ENCODE measurements around the gene FAM117B.

Gene FAM117B

GRCh38 chr2:202717598-202718310 is 83.0 kb downstream of the FAM117B start:
- DNase-seq (ENCODE audit: low read depth in 1 of 2, low spot score in 1 of 2) = peak in 1 of 2 experiments; percentile 14
- H3K27me3 ChIP-seq (ENCODE audit: insufficient read depth, poor library complexity, severe bottlenecking) = no peaks in the 10 kb centered on the region

GRCh38 chr2:202718614-202719013 is 83.8 kb downstream of the FAM117B start:
- H3K27me3 ChIP-seq (ENCODE audit: insufficient read depth, poor library complexity, severe bottlenecking) = no peaks in the 10 kb centered on the region
- no peak overlapping the region for H3K27ac ChIP-seq (replicated peaks)
- H3K4me3 ChIP-seq (replicated peaks; ENCODE audit: insufficient read depth, low read length) = no peak overlapping the region
- DNase-seq (ENCODE audit: low read depth in 1 of 2, low spot score in 1 of 2) = no peak
- no peak for TF ChIP-seq SPI1 (IDR thresholded peaks at IDR 0.05; ENCODE audit: borderline replicate concordance, low read depth)

More at GRCh38 chr2:202717598-202718310, 83.0 kb downstream of the FAM117B start:
- H3K27ac ChIP-seq (replicated peaks) = no peak overlapping the region
- H3K4me3 ChIP-seq (replicated peaks; ENCODE audit: insufficient read depth, low read length) = no peak overlapping the region
- TF ChIP-seq CTCF (IDR thresholded peaks at IDR 0.05; ENCODE audit: insufficient read depth, low read length) = no peak
- TF ChIP-seq REST (IDR thresholded peaks at IDR 0.05; ENCODE audit: insufficient replicate concordance, low read depth) = no peak
- TF ChIP-seq POLR2AphosphoS5 (IDR thresholded peaks at IDR 0.05; ENCODE audit: low read depth) = no peak
- no peak for TF ChIP-seq GABPA (IDR thresholded peaks at IDR 0.05; ENCODE audit: low read depth)
- no peak for TF ChIP-seq SPI1 (IDR thresholded peaks at IDR 0.05; ENCODE audit: borderline replicate concordance, low read depth)

- H3K4me3 ChIP-seq (replicated peaks; ENCODE audit: insufficient read depth, low read length) = no peak overlapping the region
- DNase-seq (ENCODE audit: low read depth in 1 of 2, low spot score in 1 of 2) = no peak
- H3K27me3 ChIP-seq (ENCODE audit: insufficient read depth, poor library complexity, severe bottlenecking) = no peaks in the 10 kb centered on the region
- TF ChIP-seq SPI1 (IDR thresholded peaks at IDR 0.05; ENCODE audit: borderline replicate concordance, low read depth) (no peak), GABPA (IDR thresholded peaks at IDR 0.05; ENCODE audit: low read depth) (no peak), POLR2AphosphoS5 (IDR thresholded peaks at IDR 0.05; ENCODE audit: low read depth) (no peak), REST (IDR thresholded peaks at IDR 0.05; ENCODE audit: insufficient replicate concordance, low read depth) (no peak), CTCF (IDR thresholded peaks at IDR 0.05; ENCODE audit: insufficient read depth, low read length) (no peak)
- H3K27ac ChIP-seq (replicated peaks) = no peak overlapping the region
Measured at GRCh38 chr2:202720226-202720625, 85.5 kb downstream of the FAM117B start.

- Histone ChIP-seq H3K27me3 (ENCODE audit: insufficient read depth, poor library complexity, severe bottlenecking) (no peaks in the 10 kb centered on the region), H3K27ac (replicated peaks) (no peak overlapping the region), H3K4me3 (replicated peaks; ENCODE audit: insufficient read depth, low read length) (no peak overlapping the region)
- no peak for DNase-seq (ENCODE audit: low read depth in 1 of 2, low spot score in 1 of 2)
- TF ChIP-seq CTCF (IDR thresholded peaks at IDR 0.05; ENCODE audit: insufficient read depth, low read length) (no peak), POLR2AphosphoS5 (IDR thresholded peaks at IDR 0.05; ENCODE audit: low read depth) (no peak), SPI1 (IDR thresholded peaks at IDR 0.05; ENCODE audit: borderline replicate concordance, low read depth) (no peak), GABPA (IDR thresholded peaks at IDR 0.05; ENCODE audit: low read depth) (no peak), REST (IDR thresholded peaks at IDR 0.05; ENCODE audit: insufficient replicate concordance, low read depth) (no peak)
Measured at GRCh38 chr2:202721621-202722020, 86.9 kb downstream of the FAM117B start.
